Smooth muscle cell (in vitro differentiated cells): Measurements from ENCODE around the gene SLC51A. TPM values are rescaled to one million over a fixed set of nuclear protein-coding genes. Genes with fewer than 3 reads are reported as not detected.
"Not testable (repeated sequence)": the region's sequence is repeated elsewhere in the genome, so short reads cannot be mapped to it uniquely, and the experiment has no call there.

Experiments
- DNase-seq: peaks from one replicate; lab custom pipeline; 2025; ENCODE audit not compliant: unreplicated experiment; lab: John Stamatoyannopoulos, UW
- H2AFZ ChIP-seq: fragments of 200-600 bp; sonication (generic); 2 replicates; pipeline ENCODE4 v1.6.0; 2016; ENCODE audit warnings: antibody characterized with exemption, low read depth, mild to moderate bottlenecking
- H3F3A ChIP-seq: fragments of 200-600 bp; sonication (generic); 2 replicates; pipeline ENCODE4 v1.6.0; 2017; ENCODE audit warnings: antibody characterized with exemption, low read depth
- H3K27ac ChIP-seq: fragments of 200-600 bp; sonication (generic); 2 replicates; pipeline ENCODE4 v1.5.1; 2016; ENCODE audit warnings: low read depth, mild to moderate bottlenecking
- H3K27me3 ChIP-seq: fragments of 200-600 bp; sonication (generic); 2 replicates; pipeline ENCODE4 v1.6.1; 2016; ENCODE audit warnings: low read depth, mild to moderate bottlenecking
- H3K36me3 ChIP-seq: fragments of 200-600 bp; sonication (generic); 2 replicates; pipeline ENCODE4 v1.5.1; 2016; ENCODE audit warnings: low read depth
- H3K4me1 ChIP-seq: fragments of 200-600 bp; sonication (generic); 2 replicates; pipeline ENCODE4 v1.5.1; 2016; ENCODE audit warnings: low read depth
- H3K4me2 ChIP-seq: fragments of 200-600 bp; sonication (generic); 2 replicates; pipeline ENCODE4 v1.6.0; 2016; ENCODE audit warnings: mild to moderate bottlenecking
- H3K4me3 ChIP-seq: fragments of 200-600 bp; sonication (generic); 2 replicates; pipeline ENCODE4 v1.5.1; 2016; ENCODE audit warnings: mild to moderate bottlenecking
- H3K79me2 ChIP-seq: fragments of 200-600 bp; sonication (generic); 2 replicates; pipeline ENCODE4 v1.6.0; 2016; ENCODE audit warnings: low read depth, mild to moderate bottlenecking
- H3K9ac ChIP-seq: fragments of 200-600 bp; sonication (generic); 2 replicates; pipeline ENCODE4 v1.6.0; 2016; ENCODE audit warnings: low read depth
- H3K9me3 ChIP-seq: fragments of 200-600 bp; sonication (generic); replicated peaks from 2 replicates; pipeline ENCODE4 v1.5.1; 2016; ENCODE audit warnings: low read depth
- H4K20me1 ChIP-seq: fragments of 200-600 bp; sonication (generic); 2 replicates; pipeline ENCODE4 v1.6.0; 2016; ENCODE audit warnings: low read depth
- WGBS: methylation state at CpG from one replicate; pipeline ENCODE4 v1.1.7; 2016; ENCODE audit warnings: low lambda C conversion rate; 5-methylcytosine and 5-hydroxymethylcytosine counted together
- polyA plus RNA-seq: library from polyadenylated mRNA; unstranded; fragments of >200 nt; fragmentation: Nextera tagmentation; extraction: Ambion mirVana; gene quantifications from 2 replicates; pipeline ENCODE4 v1.2.1, GENCODE V29; 2016
- total RNA-seq: library from RNA; depleted of rRNA; stranded (reverse); fragments of >200 nt; gene quantifications from 2 replicates; pipeline ENCODE4 v1.2.3, GENCODE V29; 2014
- TF ChIP-seq, protein P1 (sequence below): fragments of 200-600 bp; sonication (generic); IDR thresholded peaks from 2 replicates; pipeline ENCODE4 v1.5.1; 2017; ENCODE audit warnings: borderline replicate concordance, mild to moderate bottlenecking, antibody characterized with exemption; ENCODE audit not compliant: insufficient read depth, poor library complexity, severe bottlenecking

The SLC51A gene
- total RNA-seq, result not detected in 2 replicates
- 1.8 and 6.5 TPM in 2 replicates for polyA plus RNA-seq

DNA sequence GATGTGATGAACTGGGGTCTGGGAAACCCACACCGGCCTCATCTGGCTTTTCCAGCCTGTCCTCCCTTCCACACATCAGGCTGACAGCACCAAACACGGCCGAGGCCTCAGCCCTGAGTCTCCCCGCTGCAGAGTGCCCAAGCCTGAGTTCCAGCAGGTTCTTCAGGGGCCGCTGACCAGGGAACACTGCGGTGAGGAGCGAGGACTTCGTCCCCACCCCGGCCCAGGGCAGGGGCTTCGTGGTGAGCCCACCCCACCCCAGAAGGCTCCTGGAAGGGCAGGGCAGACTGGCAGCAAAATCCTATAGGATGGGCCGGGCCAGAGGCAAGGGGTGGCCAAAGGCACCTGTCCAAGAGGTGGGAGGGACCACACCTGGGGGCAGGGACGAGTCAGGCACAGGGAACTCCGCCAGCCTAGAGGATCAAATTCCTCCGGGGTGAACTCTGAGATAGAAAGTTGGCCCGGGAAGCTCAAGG is at the start of gene SLC51A:
Gene SLC51A, plus strand, starts transcription at position 446 of the 476 bp plus-strand sequence. CDS start 179 bp downstream, outside the sequence.
- Histone ChIP-seq H3K9me3 (no peaks in the 10 kb centered on the region), H3K4me3 (no peak within 1 kb of the TSS), H3K27ac (no peak within 1 kb of the TSS), H3K79me2 (no peaks in the 10 kb centered on the region), H3K9ac (no peak within 1 kb of the TSS), H2AFZ (no peak within 1 kb of the TSS), H3K27me3 (peaks cover 9% of the 10 kb centered on the region), H3F3A (no peaks in the 10 kb centered on the region), H3K4me1 (peaks cover 3% of the 10 kb centered on the region), H3K4me2 (no peak within 1 kb of the TSS), H4K20me1 (no peaks in the 10 kb centered on the region), H3K36me3 (no peaks in the 10 kb centered on the region)
- TF ChIP-seq, protein P1, sequence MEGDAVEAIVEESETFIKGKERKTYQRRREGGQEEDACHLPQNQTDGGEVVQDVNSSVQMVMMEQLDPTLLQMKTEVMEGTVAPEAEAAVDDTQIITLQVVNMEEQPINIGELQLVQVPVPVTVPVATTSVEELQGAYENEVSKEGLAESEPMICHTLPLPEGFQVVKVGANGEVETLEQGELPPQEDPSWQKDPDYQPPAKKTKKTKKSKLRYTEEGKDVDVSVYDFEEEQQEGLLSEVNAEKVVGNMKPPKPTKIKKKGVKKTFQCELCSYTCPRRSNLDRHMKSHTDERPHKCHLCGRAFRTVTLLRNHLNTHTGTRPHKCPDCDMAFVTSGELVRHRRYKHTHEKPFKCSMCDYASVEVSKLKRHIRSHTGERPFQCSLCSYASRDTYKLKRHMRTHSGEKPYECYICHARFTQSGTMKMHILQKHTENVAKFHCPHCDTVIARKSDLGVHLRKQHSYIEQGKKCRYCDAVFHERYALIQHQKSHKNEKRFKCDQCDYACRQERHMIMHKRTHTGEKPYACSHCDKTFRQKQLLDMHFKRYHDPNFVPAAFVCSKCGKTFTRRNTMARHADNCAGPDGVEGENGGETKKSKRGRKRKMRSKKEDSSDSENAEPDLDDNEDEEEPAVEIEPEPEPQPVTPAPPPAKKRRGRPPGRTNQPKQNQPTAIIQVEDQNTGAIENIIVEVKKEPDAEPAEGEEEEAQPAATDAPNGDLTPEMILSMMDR, result no peak
- no peak for DNase-seq
- WGBS, result 61% methylated on average over 14 of the region's 15 CpGs

DNA sequence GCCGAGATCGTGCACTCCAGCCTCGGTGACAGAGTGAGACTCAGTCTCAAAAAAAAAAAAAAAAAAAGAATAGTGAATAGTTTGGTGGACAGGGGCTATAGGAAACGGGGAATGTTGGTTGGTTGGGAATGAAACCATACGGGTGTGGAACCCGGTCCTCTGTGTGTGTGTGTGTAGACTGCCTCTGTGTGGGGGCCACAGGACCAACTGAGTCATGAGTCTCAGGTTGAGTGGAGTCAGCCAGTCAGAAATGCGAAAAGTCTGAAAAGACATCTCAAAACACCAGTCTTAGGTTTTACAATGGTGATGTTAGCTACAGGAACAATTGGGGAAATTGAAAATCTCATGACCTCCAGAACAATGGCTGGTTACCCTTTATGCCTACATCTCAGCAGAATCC is 49.6 kb upstream of the SLC51A start:
- H4K20me1 ChIP-seq, result no peaks in the 10 kb centered on the region
- no peak overlapping the region for H3K9ac ChIP-seq
- no peaks in the 10 kb centered on the region for H3F3A ChIP-seq
- no peaks in the 10 kb centered on the region for H3K27me3 ChIP-seq
- H3K79me2 ChIP-seq, result no peaks in the 10 kb centered on the region
- H3K9me3 ChIP-seq, result no peaks in the 10 kb centered on the region
- WGBS, result 90% methylated on average over 7 of the region's 7 CpGs
- no peaks in the 10 kb centered on the region for H3K36me3 ChIP-seq
- TF ChIP-seq, protein P1, result no peak
- DNase-seq, result no peak
- H2AFZ ChIP-seq, result no peak overlapping the region
- H3K27ac ChIP-seq, result no peak overlapping the region
- no peak overlapping the region for H3K4me2 ChIP-seq
- H3K4me3 ChIP-seq, result no peak overlapping the region
- H3K4me1 ChIP-seq, result no peaks in the 10 kb centered on the region

DNA sequence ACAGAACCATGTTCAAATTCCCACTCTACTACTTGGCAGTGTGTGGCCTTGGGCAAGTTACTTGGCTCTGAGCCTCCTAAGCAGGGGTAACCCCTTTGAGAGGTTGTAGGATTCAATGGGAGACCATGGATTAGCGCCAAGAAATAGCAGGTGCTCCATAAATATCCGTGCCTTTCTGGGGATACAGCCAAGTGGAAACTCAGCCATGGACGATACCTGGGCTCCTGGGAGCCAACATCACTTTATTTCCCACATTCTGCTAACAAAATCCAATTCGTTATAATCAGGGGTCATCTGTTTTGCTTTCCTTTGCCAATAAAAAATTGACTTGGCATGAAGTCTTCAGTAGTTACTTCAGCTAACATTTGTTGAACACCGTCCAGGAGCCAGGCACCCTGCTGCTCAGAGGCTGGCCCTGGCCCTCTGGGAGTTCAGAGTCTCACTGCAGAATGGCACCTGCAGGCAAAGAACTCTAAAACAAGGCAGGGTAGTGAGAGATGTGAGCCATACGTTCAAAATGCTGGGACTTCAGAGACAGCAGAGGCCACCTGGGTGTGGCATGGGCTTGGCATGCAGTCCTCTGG is 47.4 kb upstream of the SLC51A start:
- Histone ChIP-seq H3K9me3 (no peaks in the 10 kb centered on the region), H4K20me1 (no peaks in the 10 kb centered on the region), H3K4me1 (no peaks in the 10 kb centered on the region), H3F3A (no peaks in the 10 kb centered on the region), H2AFZ (no peak overlapping the region), H3K4me3 (no peak overlapping the region), H3K9ac (no peak overlapping the region), H3K79me2 (no peaks in the 10 kb centered on the region), H3K27me3 (no peaks in the 10 kb centered on the region), H3K36me3 (no peaks in the 10 kb centered on the region), H3K4me2 (no peak overlapping the region), H3K27ac (no peak overlapping the region)
- no peak for DNase-seq
- TF ChIP-seq, protein P1, result no peak
- WGBS, result 83% methylated on average over 6 of the region's 6 CpGs

DNA sequence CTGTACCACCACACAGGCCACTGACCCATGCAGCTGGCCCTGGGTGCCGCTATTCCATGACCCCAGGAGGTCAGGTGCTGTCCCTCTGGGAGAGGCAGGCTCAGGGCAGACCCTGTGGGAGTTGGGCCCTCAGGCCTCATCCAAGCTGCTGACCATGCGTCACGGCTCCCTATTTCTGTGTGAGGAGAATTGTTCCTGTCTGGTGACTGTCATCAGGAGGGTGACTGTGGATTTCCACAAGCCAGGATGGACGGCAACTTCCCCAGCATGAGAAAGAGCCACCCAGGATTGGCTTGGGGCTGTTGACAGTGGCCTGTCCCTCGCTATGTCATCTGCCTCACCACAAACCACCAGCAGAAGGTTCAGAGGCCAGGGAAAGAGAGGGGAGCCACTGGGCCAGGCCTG is 46.5 kb upstream of the SLC51A start:
- H4K20me1 ChIP-seq, result no peaks in the 10 kb centered on the region
- no peaks in the 10 kb centered on the region for H3K4me1 ChIP-seq
- no peak for DNase-seq
- WGBS, result 93% methylated on average over 5 of the region's 5 CpGs
- H3K27ac ChIP-seq, result no peak overlapping the region
- H3K4me2 ChIP-seq, result no peak overlapping the region
- H3K9ac ChIP-seq, result no peak overlapping the region
- H3F3A ChIP-seq, result no peaks in the 10 kb centered on the region
- H3K36me3 ChIP-seq, result no peaks in the 10 kb centered on the region
- no peak overlapping the region for H2AFZ ChIP-seq
- no peaks in the 10 kb centered on the region for H3K79me2 ChIP-seq
- H3K27me3 ChIP-seq, result no peaks in the 10 kb centered on the region
- no peaks in the 10 kb centered on the region for H3K9me3 ChIP-seq
- TF ChIP-seq, protein P1, result no peak
- H3K4me3 ChIP-seq, result no peak overlapping the region

DNA sequence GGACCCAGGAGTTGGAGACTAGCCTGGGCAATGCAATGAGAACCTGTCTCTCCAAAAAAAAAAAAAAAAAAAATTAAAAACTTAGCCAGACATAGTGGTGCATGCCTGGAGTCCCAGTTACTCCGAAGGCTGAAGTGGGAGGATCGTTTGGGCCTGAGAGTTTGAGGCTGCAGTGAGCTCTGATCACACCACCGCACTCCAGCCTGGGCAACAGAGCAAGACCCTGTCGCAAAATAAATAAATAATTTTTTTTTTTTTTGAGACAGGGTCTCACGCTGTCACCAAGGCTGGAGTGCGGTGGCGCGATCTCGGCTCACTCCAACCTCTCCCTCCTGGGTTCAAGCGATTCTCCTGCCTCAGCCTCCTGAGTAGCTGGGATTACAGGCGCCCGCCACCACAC is 46.0 kb upstream of the SLC51A start:
- not testable (repeated sequence) for H3K27me3 ChIP-seq, H3K4me1 ChIP-seq, H3K9me3 ChIP-seq, DNase-seq, H3K36me3 ChIP-seq, H3K9ac ChIP-seq, H3F3A ChIP-seq, H4K20me1 ChIP-seq, H3K4me2 ChIP-seq, H3K79me2 ChIP-seq, H2AFZ ChIP-seq, H3K4me3 ChIP-seq, H3K27ac ChIP-seq
- 93% methylated on average over 9 of the region's 12 CpGs for WGBS
